HG03064 (cell line): Measurements from ENCODE around the gene AHCYL2.
"Not testable (repeated sequence)": the region's sequence is repeated elsewhere in the genome, so short reads cannot be mapped to it uniquely, and the experiment has no call there.

Source experiments
- ATAC-seq: cut with Tn5 transposase; IDR thresholded peaks from one replicate; pipeline ENCODE4 v1.9.1; 2021; ENCODE audit warnings: low read depth; ENCODE audit not compliant: unreplicated experiment

AHCYL2 gene

DNA sequence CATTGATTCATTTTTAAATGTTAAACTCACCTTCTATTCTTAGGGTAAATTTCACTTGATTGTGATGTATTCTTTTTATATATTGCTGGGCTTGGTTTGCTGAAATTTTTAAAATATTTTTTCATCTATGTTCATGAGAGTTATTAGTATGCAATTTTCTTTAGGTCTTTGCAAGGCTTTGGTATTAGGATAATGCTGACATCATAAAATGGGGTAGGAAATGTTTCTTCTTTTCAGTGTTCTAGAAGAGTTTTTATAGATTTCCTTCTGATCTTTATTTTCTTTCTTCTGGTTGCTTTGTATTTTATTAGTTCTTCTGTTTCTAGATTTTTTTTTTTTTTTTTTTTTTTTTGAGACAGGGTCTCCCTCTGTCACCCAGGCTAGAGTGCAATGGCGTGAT is 56.3 kb downstream of the AHCYL2 start:
- ATAC-seq: no peak

DNA sequence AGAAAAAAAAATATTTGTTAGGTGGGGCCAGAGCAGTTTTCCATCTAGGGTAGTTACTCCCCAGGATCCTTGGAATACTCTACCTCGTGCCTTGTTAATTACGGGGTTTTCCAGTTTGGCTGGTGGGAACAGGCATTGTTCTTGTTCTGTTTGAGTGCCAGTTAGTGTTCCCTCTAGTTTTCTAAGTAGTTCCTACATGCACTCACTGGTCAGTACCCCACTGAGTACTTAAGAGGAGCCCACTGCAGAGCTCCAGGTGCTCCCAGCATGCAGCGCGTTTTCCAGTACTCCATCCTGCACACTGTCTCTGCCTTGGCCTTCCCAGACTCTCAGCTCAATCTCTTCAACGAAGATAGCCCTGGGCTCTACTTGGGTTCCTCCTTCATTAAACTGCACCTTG is 58.0 kb downstream of the AHCYL2 start:
- no peak for ATAC-seq

DNA sequence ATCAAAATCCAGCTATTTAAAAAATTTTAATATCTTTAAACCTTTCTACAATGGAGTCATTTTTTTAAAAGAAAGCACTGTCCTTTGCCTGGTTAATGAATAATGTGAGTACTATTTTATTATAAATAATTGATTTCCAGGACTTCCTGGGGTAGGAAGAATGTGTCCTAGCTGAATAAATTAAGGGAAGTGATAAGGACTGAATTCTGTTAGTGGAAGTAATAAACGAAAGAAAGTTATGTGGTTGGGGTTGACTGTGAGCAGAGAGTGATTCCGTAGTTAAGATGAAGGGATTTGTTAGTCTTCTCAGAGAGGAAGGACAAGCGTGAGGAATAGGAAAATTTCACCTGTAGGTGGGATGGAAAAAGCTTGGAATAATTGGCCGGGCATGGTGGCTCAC is 59.1 kb downstream of the AHCYL2 start:
- ATAC-seq: no peak

DNA sequence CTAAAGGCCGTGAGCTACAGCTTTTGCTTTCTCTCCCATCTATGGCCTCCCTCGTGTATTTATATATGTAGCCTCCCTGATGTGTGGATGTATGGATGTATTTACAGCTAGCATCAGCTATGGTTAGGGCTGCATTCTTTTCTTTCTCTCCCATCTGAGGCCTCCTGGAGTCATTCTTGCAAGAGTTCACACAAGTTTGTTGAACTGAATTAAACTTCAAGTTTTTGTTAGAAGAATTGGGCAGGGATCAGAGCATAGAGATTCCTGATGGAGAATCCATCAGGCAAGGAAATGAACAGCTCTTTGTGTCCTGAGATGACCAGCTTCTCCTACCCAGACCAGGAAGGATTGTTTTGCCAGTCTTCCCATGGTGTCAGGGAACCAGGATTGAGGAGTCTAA is 60.3 kb downstream of the AHCYL2 start:
- no peak for ATAC-seq

DNA sequence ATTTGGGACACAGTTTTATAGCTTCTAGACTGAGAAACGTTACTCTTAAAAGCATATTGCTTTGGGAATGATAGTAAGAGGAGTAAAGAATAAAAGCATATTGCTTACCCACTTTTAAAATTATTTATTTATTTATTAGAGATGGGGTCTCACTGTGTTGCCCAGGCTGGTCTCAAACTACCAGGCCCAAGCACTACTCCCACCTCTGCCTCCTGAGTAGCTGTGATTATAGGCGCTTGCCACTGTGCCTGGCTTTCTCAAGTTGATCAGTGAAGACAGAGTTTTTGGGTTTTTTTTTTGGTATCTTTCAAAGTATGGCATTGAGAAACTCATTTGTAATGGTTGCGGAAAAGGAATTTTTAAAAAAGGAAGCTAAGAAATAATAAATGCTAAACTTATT is 68.0 kb downstream of the AHCYL2 start:
- no peak for ATAC-seq

DNA sequence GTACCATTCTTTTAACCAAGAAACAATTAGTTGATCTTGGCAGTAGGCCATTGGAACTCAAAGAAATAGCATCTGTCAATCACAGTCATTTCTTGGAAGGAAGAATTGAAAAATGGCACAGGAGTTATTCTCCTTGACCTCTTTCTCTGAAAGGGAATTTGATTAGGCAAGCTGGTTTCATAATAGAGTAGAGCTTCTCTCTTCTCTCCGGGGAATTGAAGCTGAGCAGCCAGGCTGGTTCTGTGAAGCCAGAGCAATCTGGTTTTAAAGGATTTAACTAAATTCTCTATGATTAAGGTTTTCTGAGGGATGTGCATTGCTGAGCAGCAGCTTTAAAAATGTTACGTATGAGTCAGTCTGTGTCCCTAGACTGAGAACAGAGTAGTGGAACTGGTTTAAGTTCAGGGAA is 70.2 kb downstream of the AHCYL2 start:
- ATAC-seq: no peak

DNA sequence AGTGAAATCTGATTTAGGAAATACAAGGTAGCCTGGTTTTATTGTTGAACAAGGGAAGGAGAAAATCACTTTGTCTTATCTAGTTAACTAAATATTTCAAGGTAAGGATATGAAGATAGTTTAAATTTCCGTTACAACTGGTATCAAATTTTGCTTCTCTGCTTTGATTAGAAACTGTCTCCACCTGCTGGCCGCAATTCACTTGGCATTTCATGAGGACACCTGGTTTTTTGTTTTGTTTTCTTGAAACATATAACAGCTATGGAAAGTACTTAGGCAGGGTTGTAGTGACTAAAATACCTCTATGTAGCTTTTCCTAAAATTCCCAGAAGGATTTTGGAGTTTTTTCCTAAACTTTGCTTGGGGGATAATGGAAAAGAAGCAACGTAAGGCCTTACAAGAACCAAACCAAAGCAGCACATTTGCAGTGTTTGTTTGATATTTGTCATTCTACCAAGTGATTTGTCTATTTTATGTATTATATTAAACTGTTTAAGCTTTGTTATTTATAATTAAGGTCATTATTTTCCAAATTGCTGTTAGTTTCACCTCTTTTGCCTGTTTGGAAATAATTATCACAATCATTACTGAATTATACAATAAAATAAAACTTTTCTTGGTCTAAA is 73.6 kb downstream of the AHCYL2 start:
- ATAC-seq: no peak

DNA sequence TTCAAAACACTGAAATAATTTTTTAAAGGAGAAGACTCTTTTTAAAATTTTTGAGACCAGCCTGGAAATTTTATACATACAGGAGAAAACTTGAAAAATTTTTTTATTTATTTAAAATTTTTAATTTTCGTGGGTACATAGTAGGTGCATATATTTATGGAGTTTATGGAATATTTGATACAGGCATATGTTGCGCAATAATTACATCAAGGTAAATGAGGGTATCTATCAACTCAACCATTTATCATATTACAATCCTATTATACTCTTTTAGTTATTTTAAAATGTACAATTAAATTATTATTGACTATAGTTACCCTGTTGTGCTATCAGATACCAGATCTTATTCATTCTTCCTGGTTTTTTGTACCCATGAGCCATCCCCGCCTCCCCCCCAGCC is 75.1 kb downstream of the AHCYL2 start:
- no peak for ATAC-seq

DNA sequence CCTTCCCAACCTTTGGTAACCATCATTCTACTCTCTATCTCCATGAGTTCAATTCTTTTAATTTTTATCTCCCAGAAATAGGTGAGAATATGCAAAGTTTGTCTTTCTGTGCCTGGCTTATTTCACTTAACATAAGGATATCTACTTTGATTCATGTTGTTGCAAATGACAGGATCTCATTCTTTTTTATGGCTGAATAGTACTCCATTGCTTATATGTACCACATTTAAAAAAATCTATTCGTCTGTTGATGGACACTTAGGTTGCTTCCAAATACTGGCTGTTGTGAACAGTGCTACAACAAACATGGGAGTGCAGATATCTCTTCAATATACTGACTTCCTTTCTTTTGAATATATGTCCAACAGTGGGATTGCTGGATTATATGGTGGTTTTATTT is 75.5 kb downstream of the AHCYL2 start:
- ATAC-seq: not testable (repeated sequence)

DNA sequence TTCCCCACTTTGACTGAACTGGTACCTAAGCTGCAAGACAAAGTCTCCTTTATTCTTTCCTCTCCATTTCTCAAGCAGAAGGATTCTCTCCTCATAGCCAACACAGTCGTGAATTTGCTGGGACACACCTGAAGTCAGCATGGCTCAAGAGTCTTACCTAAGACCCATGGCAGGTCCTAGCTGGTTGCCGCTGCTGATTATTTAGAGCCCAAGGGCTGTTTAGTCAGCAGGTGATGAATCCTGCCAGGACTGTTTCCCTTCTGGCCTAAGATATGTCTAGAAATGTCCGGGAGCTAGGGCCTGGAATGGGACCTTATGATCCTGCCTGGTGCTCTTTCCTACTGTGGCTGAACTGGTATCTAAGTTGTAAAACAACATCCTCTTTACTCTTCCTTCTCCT is 82.8 kb downstream of the AHCYL2 start:
- ATAC-seq: no peak

DNA sequence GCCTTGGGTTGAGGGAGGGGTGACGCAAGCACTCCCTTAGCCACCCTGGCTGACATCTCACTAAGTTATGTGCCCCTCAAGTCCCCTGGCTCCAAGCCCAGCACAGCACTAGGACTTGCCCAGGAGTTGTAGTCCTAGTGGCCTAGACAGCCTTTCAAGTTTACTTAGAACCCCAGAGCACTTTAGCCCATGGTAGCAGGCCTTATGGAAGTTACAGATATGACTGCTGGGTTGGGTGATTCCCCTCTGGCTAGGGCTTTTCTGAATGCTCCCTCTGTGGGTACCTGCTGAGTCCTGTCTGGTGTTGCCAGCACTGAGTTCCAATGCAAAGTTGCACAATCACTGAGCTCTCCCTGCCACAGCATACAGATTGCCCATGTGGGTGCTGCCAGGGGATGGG is 83.2 kb downstream of the AHCYL2 start:
- ATAC-seq: no peak

DNA sequence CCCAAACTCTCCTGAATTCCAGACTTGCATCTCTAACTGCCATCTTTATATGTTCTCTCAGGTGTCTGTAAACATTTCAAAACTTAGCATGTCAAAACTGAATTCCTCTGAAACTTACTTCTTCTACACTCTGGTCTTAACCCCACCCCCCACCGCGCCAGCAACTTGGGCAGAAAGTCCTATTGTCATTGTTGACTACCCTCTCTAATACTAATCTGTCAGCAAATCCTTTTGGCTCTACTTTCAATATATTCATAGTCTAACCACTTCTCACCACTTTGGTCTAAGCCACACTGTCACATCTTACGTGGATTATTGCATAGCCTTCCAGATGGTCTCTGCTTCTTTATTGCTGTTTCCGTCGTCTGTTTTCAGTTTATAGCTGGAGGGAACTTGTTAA is 86.6 kb downstream of the AHCYL2 start:
- no peak for ATAC-seq

DNA sequence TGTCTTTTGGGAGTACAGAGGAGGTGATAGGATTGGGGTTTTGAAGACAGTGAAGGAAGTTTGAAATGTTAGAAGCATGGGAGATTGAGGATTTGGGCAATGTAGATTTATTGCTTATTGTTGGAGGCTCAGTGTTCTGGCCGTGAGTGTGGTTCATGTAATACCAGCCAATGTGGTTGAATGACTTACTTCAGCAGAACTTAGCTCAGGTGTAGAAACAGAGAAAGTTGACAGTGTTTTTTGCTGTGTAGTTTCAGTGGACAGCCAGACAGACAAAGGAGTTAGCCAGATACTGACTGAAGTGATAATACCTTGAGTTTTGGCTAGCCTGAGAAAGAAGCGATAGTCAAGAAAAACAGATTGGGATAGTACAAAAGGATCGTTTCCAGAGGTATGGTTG is 88.5 kb downstream of the AHCYL2 start:
- ATAC-seq: no peak

DNA sequence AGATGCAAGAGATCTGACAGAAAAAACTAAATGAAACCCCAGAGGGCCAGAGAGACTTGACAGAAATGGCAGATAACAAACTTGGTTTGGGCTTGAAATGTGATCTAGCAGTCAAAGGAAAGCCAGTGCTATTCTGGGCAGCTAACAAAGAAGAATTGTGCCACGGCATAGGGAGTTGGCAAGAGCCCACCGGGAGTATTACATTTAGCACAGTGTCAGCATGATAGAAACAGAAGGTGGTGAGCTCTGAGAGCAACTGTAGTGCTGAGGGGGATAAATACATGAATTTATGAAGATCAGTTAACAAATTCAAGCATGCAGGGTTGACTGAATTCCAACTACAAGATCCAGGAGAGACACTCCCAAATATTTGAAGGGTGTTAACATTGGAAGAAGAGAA is 91.1 kb downstream of the AHCYL2 start:
- ATAC-seq: no peak

DNA sequence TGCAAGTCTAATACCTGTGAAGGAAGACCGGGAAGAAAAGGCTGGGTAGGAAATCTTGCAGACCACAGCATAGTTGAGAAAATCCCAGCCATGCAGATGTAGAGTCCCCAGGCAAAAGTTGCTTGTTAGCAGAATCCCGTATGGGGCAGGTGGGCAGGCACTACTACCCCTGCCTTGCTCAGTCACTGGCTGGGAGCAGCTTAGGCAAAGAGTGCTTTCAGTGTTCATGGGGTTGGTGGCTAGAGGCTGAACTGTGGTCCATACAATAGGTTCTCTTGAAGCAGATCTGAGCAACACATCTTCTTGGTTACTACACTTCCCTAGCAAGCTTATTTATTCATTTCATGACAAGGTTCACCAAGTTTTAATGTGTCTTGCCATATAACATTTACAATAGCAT is 92.6 kb downstream of the AHCYL2 start:
- no peak for ATAC-seq

DNA sequence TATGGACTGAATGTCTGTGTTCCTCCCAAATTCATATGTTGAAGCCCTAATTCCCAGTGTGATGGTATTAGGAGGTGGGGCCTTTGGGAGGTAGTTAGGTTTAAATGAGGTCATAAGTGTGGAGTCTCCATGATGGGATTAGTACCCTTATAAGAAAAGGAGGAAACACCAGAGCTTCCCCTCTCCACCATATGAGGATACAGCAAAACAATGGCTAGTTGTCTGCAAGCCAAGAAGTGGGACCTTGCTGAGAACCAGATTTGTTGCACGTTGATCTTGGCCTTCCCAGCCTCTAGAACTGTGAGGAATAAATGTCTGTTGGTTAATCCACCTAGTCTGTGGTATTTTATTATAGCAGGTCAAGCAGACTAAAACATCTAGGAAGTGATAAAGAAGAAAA is 102.2 kb downstream of the AHCYL2 start:
- ATAC-seq: no peak

DNA sequence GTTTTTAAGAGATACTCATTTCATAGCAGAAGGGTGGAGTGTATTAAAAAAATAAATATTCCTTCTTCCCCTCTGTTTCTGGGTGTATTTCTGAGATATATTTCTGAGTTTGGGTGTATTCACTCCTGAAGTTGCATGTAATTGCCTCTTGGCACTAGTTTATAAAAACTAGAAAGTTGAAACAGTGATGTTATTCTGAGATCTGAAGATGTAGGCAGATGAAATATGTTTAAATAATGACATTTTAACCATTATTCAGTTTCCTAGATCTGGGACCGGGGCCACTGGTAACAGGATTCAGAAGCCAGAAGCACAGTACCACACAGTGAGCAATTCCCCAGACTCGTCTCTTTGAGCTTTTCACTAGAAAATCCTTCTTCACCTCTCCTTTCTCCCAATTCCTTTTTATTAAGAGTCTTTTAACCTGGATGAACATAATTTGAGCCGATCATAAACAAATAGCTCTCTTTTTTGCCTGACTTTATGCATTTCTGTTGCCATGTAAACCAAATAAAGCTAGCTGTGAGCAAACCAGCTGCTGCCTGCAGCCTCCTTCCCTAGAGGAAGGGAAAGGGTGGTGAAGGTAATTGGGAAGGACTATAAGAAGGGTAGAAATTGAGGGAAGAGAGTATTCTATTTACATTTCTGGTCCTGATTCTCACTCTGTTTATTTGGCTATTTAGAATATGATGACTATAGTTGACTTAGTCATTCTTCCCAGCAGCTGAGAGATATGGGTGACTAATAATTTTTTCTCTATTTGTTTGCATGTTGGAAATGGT is 107.6 kb downstream of the AHCYL2 start:
- ATAC-seq: no peak

DNA sequence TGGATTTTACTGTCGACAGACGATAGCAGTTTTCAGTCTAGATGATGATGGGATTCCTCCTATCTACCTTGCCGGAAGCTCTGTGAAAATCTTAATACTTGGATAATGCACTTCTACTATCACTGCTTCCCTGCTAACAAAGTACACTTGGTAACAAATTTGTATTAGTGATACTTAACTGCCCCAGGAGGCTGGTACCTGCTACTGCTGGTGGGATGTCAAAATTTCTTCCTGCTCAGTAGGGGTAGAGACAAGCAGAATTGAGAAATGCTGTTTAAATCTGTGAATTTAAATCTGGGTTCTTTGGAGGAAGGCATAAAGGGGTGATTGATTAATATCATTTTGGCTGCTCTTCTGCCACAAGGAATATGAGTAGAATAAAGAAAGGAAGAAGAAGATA is 109.6 kb downstream of the AHCYL2 start:
- no peak for ATAC-seq

DNA sequence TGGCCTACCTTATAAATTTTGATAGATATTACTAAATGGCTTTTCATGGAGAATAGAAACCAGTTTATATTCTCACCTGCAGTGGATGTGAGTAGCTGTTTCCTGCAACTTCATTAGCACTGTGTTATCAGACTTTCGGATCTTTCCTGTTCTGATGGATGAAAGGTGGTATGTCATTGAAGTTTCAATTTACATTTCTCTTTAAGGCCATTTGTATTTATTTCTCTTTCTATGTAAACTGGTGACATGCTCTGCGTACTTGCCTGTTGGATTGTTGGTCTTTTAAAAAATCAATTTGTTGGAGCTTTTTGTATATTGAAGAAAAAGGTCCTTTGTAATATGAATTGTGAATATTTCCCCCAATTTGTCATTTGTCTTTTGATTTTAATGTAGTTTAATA is 113.6 kb downstream of the AHCYL2 start:
- ATAC-seq: no peak

DNA sequence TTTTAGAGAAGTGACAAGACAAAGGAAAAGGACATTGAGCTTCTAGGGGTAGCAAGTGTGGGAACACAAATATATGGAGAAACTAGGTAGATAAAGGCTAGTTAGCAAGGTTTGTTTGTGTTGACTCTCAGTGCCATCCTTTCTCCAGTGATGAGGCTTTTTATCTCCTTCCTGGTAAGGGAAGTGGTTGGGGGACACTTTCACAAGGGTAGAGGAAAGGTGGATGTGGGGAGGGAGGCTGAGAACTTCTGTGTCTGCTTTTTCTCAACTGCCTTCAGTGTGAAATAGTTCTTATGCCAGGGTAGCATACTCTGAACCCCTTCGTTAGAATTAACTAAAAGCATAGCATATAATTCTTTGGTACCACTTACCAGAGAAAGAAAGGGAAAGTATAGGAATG is 116.4 kb downstream of the AHCYL2 start:
- ATAC-seq: no peak

DNA sequence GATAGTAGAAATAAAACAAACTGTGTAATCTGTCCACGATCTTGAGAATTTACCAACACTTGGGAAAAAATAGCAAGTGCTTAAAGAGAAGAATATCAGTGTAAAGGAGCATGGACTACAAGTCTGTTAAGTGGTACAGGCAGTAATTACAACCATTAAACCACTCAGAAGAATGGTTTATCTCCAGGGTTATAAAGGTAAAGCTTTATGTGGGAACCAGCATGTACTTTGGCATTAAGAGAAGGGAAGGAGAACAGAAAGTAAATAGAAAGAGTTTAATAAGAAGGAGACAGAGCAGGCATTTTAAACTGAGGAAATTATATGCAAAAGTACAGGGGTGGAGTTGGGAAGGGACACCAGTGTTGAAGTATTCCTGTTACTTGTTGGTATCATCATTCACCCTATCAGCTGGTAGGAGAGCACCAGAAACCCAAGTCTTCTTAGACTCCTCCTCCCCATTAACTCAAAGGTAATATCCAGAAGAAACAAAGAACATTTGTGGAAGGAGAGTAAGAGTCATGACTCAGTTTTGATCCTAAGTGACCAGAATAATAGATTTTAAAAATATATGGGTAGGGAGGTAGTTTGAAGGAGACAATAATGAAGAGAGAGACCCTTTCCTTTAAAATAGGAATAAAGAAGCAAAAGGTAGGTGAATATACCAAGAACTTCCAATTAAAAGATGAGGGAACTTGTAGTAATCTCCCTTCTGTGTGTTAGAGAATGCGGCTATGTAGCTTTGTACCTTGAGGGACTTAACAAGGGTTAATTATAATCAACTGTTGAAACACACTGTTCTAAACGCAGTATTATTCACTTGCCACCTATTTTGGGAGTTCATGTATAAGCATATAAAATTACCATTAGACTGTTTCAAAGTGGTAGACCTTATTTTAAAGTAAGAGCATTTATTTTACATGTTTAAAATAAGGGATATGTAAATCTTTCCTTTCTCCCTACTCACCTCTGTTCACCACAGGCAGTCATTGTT is 117.3 kb downstream of the AHCYL2 start:
- no peak for ATAC-seq
